GM12875 (cell line): ENCODE measurements around the gene TCTN2.

Experiments used
- H3K4me3 ChIP-seq: one replicate; pipeline ENCODE4 v1.5.1; 2011; ENCODE audit warnings: low read depth, low read length, control low read depth
- CTCF ChIP-seq: IDR thresholded peaks from 2 replicates; pipeline ENCODE4 v1.5.1; 2011; ENCODE audit warnings: low read depth, mild to moderate bottlenecking, control low read depth, inconsistent platforms, low read length, moderate library complexity, borderline replicate concordance; ENCODE audit not compliant: insufficient read depth

TCTN2 gene

GRCh38 chr12:123645878-123646277 is 25.0 kb upstream of the TCTN2 start:
- TF ChIP-seq CTCF: no peak
- H3K4me3 ChIP-seq: no peak overlapping the region

- no peak overlapping the region for H3K4me3 ChIP-seq
- no peak for TF ChIP-seq CTCF
Measured at GRCh38 chr12:123648401-123648800, 22.5 kb upstream of the TCTN2 start.

GRCh38 chr12:123654129-123654701 is 16.7 kb upstream of the TCTN2 start:
- no peak for TF ChIP-seq CTCF
- H3K4me3 ChIP-seq: no peak overlapping the region

GRCh38 chr12:123655420-123655819 is 15.5 kb upstream of the TCTN2 start:
- no peak for TF ChIP-seq CTCF
- H3K4me3 ChIP-seq: no peak overlapping the region

- H3K4me3 ChIP-seq: no peak overlapping the region
- no peak for TF ChIP-seq CTCF
Measured at GRCh38 chr12:123656392-123656791, 14.5 kb upstream of the TCTN2 start.

- no peak for TF ChIP-seq CTCF
- H3K4me3 ChIP-seq: no peak overlapping the region
Measured at GRCh38 chr12:123657211-123657610, 13.7 kb upstream of the TCTN2 start.

- H3K4me3 ChIP-seq: no peak overlapping the region
- TF ChIP-seq CTCF: no peak
Measured at GRCh38 chr12:123659996-123660727, 10.8 kb upstream of the TCTN2 start.
